OCI-LY3 (cell line): ENCODE results near the gene PLPP2.

ENCODE experiments used
- H2AFZ ChIP-seq: fragments of 200-600, 300-600 bp; shearing (Covaris generic); 2 replicates; pipeline ENCODE4 v1.6.0; 2014; ENCODE audit warnings: antibody characterized with exemption, low read depth, low read length
- H3K27ac ChIP-seq: fragments of 200-600, 300-600 bp; sonication (generic); 2 replicates; pipeline ENCODE4 v1.5.1; 2014; ENCODE audit warnings: mild to moderate bottlenecking, low read length, moderate library complexity, mixed read lengths
- H3K27me3 ChIP-seq: fragments of 200-600, 300-600 bp; sonication (generic); 2 replicates; pipeline ENCODE4 v1.6.1; 2014; ENCODE audit warnings: low read depth, low read length, mixed read lengths
- H3K36me3 ChIP-seq: fragments of 200-600, 300-600 bp; sonication (generic); replicated peaks from 2 replicates; pipeline ENCODE3; 2014; ENCODE audit warnings: low read depth, low read length, mixed read lengths
- H3K4me1 ChIP-seq: fragments of 300-600, 200-600 bp; sonication (generic); 2 replicates; pipeline ENCODE4 v1.6.1; 2014; ENCODE audit warnings: low read length, mixed read lengths
- H3K4me2 ChIP-seq: fragments of 200-600, 300-600 bp; sonication (generic); 2 replicates; pipeline ENCODE4 v1.6.1; 2014; ENCODE audit warnings: low read length, mixed read lengths
- H3K4me3 ChIP-seq: fragments of 300-600, 200-600 bp; sonication (generic); 2 replicates; pipeline ENCODE4 v1.5.1; 2014; ENCODE audit warnings: antibody characterized with exemption, mild to moderate bottlenecking, low read length, moderate library complexity
- H3K79me2 ChIP-seq: fragments of 300-600, 200-600 bp; shearing (Covaris generic); 2 replicates; pipeline ENCODE4 v1.6.1; 2014; ENCODE audit warnings: mild to moderate bottlenecking, low read length, mixed read lengths
- H3K9ac ChIP-seq: fragments of 300-600, 200-600 bp; shearing (Covaris generic); 2 replicates; pipeline ENCODE4 v1.6.0; 2014; ENCODE audit warnings: mild to moderate bottlenecking, low read length, moderate library complexity
- H3K9me3 ChIP-seq: fragments of 200-600, 300-600 bp; shearing (Covaris generic); 2 replicates; pipeline ENCODE4 v1.6.1; 2014; ENCODE audit warnings: low read length, mixed read lengths; ENCODE audit not compliant: insufficient read depth
- H4K20me1 ChIP-seq: fragments of 200-600, 300-600 bp; sonication (generic); 2 replicates; pipeline ENCODE4 v1.6.1; 2016; ENCODE audit warnings: low read length, mixed read lengths; ENCODE audit not compliant: insufficient read depth
- CTCF ChIP-seq: fragments of 200-600, 300-600 bp; sonication (generic); IDR thresholded peaks from 2 replicates; pipeline ENCODE4 v1.5.1; 2014; ENCODE audit warnings: antibody characterized with exemption, low read length, low read depth
- EZH2phosphoT487 ChIP-seq: fragments of 200-600 bp; shearing (Covaris generic); IDR thresholded peaks from 2 replicates; pipeline ENCODE4 v1.6.1; 2018; ENCODE audit warnings: antibody characterized with exemption, mixed run types, low read depth

PLPP2 gene

GRCh38 chr19:294946-295686, 3.9 kb upstream of the PLPP2 start:
- Histone ChIP-seq H3K36me3 (no peaks in the 10 kb centered on the region), H4K20me1 (no peaks in the 10 kb centered on the region), H3K9me3 (no peaks in the 10 kb centered on the region), H3K27ac (no peak overlapping the region), H3K79me2 (no peaks in the 10 kb centered on the region), H3K9ac (no peak overlapping the region), H3K4me2 (no peak overlapping the region), H3K4me1 (no peaks in the 10 kb centered on the region), H3K27me3 (no peaks in the 10 kb centered on the region), H3K4me3 (no peak overlapping the region), H2AFZ (no peak overlapping the region)
- TF ChIP-seq CTCF (no peak), EZH2phosphoT487 (no peak)

GRCh38 chr19:294341-294945, 3.2 kb upstream of the PLPP2 start:
- Histone ChIP-seq H3K9ac (no peak overlapping the region), H4K20me1 (no peaks in the 10 kb centered on the region), H3K27me3 (no peaks in the 10 kb centered on the region), H3K79me2 (no peaks in the 10 kb centered on the region), H3K27ac (no peak overlapping the region), H3K36me3 (no peaks in the 10 kb centered on the region), H3K4me3 (no peak overlapping the region), H2AFZ (no peak overlapping the region), H3K4me2 (no peak overlapping the region), H3K9me3 (no peaks in the 10 kb centered on the region), H3K4me1 (no peaks in the 10 kb centered on the region)
- TF ChIP-seq EZH2phosphoT487 (no peak), CTCF (no peak)

- Histone ChIP-seq H3K4me1 (no peaks in the 10 kb centered on the region), H4K20me1 (no peaks in the 10 kb centered on the region), H3K4me2 (no peak overlapping the region), H3K9ac (no peak overlapping the region), H2AFZ (no peak overlapping the region), H3K9me3 (no peaks in the 10 kb centered on the region), H3K27ac (no peak overlapping the region), H3K36me3 (no peaks in the 10 kb centered on the region), H3K4me3 (no peak overlapping the region), H3K27me3 (no peaks in the 10 kb centered on the region), H3K79me2 (no peaks in the 10 kb centered on the region)
- TF ChIP-seq CTCF: no peak
- no peak for TF ChIP-seq EZH2phosphoT487
Measured at GRCh38 chr19:293436-294110, 2.4 kb upstream of the PLPP2 start.

- Histone ChIP-seq H2AFZ (no peak overlapping the region), H3K36me3 (no peaks in the 10 kb centered on the region), H3K79me2 (no peaks in the 10 kb centered on the region), H3K4me2 (no peak overlapping the region), H4K20me1 (no peaks in the 10 kb centered on the region), H3K27me3 (no peaks in the 10 kb centered on the region), H3K4me1 (no peaks in the 10 kb centered on the region), H3K9me3 (no peaks in the 10 kb centered on the region), H3K4me3 (no peak overlapping the region), H3K9ac (no peak overlapping the region), H3K27ac (no peak overlapping the region)
- TF ChIP-seq CTCF: no peak
- TF ChIP-seq EZH2phosphoT487: no peak
Measured at GRCh38 chr19:292951-293350, 1.7 kb upstream of the PLPP2 start.
